ENCODE measurements around the gene LZTS3.
"Not testable (repeated sequence)": the region's sequence is repeated elsewhere in the genome, so short reads cannot be mapped to it uniquely, and the experiment has no call there.

Gene LZTS3

DNA sequence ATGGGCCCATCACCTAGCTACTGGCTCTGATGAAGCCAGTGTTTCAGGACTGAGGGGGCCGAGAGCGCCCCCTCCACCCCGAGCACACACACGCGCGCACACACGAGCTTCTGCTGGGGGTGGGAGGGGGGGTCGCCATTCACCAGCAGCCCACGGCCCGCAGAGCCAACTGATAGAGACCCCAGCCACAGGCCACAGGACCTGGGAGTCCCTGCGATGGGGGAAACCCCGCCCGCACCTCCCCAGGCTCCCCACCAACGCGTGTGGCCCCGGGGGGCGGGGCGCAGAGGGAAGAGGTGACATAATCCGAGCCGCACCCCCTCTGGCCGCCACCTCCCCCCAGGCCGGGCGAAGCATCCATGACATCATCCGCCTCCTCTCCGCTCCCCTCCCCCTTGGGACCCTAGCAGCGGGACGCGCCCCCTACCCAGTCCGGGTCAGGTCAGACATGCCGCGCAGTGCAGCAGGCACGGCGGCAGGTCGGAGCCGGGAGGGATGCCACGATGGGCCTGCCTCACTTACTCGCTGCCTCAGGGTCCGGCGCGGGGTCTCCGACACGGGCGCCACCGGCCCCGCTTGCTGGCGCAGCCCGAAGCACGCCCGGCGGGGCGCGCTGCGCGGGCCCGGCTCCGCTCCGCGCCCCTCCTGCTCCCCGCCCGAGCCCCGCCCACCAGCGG is at the start of gene LZTS3:
TSS of gene LZTS3 (minus strand) at position 617 of the 677 bp plus-strand sequence. CDS start 6,386 bp downstream, outside the sequence.
- DNase-seq: peak; percentile 81

DNA sequence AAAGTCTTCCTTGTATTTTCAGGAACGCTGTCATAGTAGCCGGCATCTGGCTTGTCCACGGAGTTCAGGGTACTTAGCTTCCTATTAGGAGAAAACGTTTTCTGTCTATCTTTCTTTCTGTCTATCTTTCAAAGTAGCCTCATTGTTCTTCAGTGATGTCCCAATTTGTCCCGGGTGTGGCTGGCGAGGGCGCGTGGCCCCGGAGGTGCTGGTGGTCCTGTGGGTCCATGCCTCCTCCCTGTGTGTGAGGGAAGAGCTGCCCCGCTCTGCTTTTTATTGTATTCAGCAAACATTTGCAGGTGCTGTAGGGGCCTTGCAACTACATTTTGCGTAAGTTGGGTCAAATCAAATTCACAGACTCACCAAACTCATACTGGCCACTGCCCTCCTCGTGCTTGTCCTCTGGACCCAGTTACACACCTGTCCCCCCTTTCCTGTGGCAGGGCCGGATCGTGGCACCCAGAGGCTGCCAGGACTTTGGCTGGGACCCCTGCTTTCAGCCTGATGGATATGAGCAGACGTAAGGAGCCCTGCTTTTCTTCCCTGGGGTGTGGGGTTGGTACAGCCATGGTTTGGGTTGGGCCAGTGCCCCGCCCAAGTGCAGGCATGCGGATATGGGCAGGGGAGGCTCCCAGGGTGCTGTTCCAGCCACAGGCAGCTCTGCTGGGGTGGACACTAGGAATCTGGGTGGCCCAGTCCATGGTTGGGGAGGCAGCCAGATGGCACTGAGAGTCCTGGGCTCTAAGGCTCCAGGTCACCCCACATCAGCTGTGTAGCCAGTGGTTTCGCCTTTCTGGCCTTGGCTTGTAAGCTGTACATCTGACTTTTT is 48.3 kb upstream of the LZTS3 start:
- DNase-seq: no peak

DNA sequence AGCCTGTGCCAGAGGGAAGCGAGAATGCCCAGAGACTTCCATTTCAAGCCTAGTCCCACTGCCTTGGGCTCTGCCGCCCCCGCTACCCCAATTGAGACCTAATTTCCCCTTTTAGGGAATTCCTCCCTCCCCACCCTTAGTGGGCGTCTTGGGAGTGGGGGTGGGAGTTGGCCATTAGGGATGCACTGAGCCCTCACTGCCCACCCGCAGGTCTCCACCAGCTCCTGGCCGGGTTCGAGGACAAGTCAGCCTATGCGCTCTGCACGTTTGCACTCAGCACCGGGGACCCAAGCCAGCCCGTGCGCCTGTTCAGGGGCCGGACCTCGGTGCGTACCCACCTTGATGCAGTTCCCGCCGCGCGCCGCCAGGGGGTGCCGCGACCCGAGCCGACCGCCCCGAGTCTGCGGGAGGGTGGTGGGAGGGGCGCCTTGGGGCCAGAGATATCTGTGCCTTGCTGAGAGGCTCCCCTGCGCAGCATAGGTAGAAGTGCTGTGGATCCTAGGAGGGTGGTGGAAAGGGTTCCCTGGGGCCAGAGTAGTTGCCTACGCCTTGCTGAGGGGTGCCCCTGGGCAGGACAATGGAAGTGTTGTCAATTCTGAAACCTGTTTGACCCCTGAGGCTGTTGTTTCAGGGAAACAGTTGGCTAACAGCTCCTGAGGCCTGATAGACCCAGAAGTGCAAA is 45.1 kb upstream of the LZTS3 start:
- peak; percentile 79 for DNase-seq

DNA sequence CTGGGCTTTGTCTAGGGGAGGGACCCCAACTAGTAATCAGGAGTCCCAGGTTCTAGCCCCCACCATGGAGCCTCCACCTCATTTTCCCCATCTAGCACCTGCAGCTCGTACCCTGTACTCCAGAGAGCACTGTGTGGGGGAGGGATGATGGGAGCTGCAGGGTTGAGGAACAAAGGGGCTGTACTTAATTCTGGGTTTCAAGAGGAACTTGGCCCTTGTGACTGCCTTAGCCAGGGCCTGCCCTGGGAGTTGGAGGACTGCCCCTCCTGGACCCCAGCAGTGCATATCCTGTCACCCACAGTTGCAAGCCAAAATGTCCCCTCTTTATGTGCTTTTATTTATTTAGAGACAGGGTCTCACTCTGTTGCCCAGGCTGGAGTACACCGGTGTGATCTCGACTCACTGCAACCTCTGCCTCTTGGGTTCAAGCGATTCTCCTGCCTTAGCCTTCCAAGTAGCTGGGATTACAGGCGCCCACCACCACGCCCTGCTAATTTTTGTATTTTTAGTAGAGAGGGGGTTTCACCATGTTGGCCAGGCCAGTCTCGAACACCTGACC is 42.1 kb upstream of the LZTS3 start:
- DNase-seq: not testable (repeated sequence)

DNA sequence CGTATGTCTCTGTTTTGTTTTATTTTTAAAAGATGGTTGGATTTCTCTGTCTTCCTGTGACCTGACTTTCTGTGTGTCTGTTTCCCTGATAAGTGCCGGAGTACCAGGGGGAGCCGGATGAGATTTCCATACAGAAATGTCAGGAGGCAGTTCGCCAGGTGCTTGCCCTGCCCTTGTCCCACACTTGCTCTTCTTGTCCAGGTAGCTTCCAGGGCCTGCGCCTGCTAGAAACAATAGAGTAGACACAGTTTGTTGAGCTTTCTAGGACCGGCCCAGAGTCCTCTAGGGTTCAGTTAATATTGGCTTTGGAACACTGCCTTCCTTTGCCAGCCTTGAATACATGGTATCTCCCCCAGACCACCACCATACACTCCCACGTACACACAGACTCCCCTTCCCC is 39.9 kb upstream of the LZTS3 start:
- no peak for DNase-seq

DNA sequence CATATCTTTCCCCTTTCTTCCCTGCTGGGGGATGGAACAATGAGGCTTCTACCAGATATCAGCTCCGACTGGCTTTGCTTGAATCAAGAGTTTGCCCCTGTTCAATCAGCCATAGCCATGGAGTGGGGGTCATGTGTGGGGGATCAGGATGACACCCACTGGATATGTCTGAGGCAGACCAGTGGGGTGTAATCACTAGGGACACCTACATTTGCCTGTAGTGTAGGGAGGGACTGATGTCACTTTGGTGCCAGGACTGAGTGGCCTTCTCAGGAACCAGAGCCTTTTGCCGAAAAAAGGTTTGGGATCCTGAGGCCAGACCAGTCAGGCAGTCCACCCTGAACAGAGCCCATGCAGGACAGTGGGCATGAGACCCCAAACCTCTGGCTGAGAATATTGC is 37.0 kb upstream of the LZTS3 start:
- DNase-seq: no peak

DNA sequence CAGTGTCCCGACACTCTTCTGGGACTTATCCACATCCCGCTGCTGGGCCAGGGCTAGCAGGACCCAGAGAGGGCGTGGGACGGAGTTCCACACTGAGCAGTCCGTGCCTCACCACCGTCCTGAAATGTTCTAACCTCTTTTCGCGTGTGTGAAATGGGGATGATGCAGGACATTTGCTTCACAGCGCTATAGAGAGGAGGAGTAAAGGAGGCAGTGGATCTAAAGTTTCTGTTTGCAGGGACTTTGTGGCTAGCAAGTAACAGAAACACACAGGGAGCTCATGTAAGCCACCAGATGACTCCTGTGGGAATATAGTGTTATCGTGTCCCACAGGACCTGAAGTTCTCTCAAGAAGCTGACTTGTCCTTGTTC is 36.6 kb upstream of the LZTS3 start:
- no peak for DNase-seq

DNA sequence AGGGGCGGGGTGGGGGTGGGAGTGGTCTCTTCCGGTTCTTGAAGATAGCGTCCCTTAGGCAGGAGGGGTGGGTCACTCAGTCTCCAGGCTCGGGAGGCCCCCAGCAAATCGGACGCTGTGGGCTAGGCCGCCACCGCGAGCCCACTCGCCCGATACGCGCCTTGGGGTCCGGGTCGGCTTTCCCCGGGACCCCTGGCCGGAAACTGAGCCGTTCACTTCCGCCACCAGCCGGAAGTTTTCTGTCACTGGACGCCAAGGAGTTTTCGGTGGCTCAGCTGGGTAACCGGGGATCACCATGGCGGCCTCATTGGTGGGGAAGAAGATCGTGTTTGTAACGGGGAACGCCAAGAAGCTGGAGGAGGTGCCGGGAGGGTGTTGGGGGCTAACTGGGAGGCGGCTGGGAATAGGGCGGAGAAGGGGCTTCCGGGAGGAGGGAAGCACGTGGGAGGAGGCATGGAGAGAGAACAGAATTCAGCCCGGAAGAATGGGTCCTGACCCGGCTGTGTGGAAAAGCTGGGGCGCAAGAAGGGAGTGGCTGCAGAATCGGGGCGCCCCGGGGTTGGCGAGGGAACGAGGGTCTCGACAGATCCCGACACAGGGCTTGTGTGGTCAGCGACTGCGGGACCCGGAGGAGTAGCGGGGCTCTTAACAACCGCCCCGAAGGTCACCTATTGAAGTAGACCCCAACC is 36.1 kb upstream of the LZTS3 start, which contains the start of gene ITPA:
TSS of gene ITPA (plus strand) at position 242 of the 689 bp plus-strand sequence. CDS start at position 296, 54 bp downstream.
- peak; percentile 62 for DNase-seq

DNA sequence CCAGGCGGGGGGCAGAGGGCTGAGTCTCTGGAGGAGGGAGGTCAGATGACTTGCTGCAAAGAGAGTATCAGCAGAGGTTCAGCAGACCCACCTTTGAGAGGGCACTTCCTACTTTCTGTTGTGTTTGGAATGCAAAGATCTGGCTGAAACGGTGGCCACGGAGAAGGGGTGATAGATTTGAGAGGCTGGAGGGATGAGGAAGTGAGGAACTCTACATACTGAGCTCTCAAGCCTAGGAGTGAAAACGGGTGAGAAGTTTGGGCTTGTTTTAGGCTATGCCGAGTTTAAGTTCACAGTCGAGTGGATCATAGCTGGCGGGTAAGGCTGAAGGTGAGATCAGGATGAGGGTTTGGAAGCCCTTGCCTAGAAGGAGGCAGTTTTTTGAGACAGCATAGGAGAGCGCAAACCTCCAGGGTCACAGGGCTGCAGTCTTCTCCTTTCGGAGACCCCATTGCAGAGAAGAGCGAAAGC is 35.5 kb upstream of the LZTS3 start:
- DNase-seq: no peak

DNA sequence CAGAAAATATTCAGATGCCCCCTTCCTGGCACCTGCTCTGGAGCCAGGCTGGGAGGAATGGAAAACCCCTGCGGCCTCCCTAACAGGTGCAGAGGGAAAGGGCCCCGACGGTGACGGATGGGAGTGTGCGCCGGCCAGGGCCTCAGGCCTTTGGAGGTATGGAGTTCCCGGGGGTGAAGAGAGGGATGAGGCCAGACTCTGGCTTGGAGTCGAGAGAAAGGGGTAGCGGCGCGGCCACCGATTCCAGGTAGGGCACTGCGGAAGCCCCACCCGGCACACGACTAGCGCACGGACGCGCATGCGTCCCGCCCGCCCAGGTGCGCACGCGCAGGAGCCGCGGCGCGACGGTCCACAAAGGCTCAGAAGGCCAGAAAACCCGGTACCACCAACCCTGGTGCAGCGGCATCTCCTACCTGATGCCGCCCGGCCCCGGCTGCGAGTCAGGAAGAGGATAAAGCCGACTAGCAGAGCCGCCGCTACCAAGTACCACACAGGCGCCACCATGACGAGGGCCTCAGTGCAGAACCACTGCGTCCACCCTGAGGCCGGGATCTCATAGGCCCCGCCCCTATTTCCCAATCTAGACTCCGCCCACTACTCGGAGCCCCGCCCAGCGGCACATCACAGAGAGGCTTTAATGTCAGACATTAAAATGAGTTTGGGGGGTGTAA is 30.9 kb upstream of the LZTS3 start, which contains the start of gene DDRGK1:
TSS of gene DDRGK1 (minus strand) at position 559 of the 671 bp plus-strand sequence. CDS start at position 504, 55 bp downstream.
- DNase-seq: peak; percentile 92

DNA sequence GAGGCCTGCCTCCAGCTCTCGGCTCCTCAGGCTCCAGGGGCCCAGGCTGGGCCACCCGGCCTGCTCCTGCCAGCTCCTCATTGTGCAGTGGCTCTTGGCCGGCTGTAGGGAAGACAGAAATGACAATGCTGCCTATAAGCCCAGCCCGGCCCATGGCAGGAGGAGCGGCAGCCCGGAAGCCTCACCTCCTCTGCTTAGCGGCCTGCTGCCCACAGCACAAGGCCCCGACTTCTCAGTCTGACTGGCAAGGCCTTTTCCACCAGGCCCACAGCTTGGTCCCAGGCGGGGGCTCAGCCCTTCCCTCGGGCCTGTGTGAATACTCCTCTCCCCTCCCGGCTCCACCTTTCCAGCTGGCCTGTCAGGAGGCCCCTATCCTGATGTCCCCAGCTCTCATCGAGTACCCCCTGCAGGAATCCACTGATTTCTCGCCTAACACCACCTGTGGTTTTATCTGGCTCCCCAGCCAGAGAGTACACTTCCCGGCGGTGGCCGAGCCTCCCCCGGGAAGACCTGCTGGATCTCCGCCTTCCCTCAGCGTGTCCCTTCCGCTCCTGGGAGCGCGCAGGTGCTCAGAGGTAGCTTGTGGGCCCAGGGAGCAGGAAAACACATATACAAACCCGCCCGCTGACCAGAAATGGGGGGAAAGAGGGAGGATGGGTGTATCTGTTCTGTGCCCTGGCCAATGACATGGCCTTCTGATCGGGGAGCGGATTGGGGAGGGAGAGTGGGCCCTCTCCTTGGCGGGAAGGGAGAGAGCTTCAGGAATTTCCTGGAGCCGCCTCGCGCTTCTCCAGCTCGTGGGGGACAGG is 30.2 kb upstream of the LZTS3 start:
- peak; percentile 19 for DNase-seq

DNA sequence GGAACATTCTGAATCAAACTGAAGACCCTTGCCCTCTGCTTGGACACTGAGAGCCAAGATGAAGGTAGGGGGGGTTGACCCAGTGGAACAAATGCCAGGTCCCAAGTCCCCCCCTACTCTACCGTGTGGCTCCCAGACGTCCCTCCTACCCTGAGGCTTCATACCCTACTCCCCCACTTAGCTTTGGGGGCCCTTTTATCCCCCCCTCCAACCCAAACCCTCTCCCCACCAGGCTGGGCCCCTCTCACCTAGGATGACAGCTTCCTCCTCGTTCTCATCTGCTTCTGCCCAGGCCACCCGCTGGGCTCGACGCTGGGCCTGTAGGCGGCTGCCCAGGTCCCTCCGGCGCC is 29.6 kb upstream of the LZTS3 start:
- DNase-seq: no peak

DNA sequence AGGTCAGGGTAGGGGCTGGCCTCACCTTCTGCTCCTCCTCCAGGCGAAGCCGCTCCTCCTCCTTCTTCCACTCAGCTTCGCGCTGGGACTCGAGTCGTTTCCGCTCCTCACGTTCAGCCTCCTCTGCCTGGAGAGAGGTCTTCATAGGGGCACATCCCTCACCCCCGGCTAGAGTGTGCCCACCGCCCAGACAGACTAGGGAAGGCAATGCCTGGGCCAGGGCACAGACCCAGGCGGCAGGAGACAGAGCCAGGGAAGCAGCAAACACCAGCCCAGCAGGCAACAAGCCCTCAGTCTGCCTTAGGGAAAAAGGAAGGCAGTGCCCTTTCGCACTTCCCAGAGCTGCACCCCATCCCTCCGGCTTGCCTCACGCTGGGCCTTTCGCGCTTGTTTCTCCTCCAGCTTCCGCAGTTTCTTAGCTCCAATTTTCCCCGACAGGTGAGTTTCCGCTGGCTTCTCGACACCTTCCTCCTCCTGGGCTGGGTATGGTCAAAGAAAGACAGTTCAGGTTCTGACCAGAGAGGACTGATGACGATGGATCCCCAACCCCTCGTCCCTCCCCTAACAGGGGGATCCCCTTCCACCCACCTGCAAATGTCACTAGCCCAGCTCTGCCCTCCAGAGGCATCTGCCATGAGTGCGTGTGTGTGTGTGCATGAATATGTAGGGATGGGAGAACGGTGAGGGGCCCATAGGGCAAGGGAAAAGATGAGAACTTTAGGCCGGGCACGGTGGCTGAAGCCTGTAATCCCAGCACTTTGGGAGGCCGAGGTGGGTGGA is 26.8 kb upstream of the LZTS3 start:
- DNase-seq: no peak

DNA sequence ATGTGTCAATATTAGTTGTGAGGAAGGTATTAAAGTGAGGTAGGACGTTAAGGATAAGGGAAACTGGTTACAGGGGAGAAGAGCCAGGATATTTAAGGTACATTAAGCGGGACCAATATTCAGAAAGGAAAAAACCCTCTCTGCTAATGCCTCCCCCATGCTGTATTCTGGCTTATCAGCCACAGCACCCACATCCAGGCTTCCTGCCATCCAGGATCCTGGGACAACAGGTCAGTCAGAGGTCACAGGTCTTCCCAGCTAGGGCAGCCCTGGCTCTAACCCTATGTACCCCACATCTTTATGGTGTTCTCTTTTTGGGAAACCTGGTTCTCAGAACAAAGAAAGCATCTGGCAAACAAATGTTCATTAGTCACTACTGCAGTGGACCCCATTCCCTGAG is 25.9 kb upstream of the LZTS3 start:
- DNase-seq: no peak

DNA sequence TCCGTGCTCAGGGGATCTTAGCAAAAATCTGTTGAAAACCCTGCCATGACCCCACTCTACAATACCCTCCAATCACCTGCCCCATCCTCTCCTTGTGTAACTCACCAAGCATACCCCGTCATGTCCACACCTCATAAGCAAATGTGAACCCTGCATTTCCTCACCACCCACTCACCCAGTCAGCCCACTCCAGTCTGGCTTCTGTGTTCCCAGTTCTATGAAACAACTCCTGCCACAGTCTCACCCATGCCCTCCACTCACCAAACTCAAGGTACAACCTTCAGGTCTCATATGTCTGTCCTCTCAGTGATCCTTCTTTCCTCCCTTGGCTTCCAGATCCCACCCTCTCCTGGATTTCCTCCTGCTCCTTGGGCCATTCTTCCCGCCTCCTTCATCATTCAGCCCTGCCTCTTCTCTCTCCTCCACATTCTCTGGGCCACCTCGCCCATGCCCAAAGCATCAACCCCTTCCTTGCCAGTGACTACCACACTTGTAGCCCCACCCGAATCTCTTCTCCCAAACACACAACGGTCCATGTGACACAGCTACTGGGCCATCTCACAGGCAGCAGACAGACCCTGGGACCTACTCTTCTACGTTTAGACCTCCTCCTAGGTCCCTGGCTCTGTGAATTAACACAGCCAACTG is 22.4 kb upstream of the LZTS3 start:
- DNase-seq: no peak

DNA sequence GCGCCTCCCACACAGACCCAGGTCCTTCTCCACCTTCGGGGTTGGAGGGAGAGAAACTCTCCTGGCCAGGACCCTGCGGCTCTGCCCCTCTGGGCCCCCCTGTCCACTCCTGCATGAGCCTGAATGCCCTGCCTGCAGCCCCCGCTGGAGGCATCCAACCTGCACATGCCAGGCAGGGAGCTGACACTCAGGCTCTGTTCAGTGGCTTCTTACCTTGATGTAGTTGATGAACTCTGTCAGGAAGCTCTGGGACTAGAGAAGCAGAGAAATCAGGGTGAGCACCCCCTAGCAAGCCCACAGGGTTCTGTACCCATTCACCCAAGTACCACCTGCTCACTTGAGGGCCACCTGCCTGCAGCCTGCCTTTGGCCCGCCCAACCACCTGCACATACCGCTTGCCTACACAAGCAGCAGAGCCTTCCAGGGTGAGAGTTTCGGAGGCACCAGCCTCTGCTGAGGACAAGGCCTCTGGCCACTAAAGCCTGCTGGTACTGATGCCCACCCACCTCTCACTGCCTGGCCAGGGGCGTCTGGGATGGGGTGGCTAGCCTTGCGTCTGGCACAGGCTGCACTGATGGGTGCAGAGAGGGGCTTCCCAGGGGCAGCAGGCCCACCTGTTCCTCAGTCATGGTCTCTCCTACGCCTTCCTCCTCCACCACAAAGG is 21.4 kb upstream of the LZTS3 start:
- DNase-seq: no peak

DNA sequence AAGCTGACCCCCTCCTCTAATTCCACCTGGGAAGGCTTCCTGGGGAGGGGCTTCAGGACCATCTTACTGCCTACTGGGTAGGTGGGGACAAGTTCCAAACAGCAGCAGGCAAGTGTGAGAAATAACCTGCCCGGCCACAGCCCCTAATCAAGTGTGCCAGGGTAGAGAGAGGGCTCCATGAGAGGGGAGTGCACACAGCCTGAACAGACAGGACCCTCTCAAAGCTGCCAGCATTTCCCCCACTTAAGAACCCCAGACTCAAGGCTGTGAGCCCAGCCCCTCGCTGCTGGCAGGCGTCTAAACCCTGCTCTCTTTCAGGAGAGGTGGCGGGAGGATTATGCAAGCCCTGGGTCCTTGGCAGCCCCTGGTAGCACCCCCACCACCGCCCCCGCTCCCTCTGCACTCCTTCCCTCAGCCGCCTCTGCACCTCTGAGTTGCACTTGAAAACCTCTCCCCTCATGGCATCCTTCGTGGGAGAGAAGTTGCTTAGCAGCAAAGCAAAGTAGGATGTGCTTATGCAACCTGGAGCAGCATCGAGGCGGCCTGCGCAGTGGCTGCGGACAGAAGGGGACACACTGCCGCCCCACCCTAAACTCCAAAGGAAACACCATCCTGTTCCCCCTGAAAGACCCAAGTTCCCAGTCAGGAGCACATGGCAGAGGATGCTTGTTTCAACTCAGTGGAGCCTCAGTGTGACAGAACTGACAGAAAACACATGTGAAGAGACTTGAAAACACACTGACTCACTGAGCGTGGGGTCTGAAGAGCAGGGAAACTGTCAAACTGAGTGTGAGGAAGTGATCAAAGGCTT is 20.7 kb upstream of the LZTS3 start:
- no peak for DNase-seq
